CD4-positive, alpha-beta T cell treated with Interleukin-12 subunit alpha and Interleukin-12 subunit beta, for 1 hour (primary cell): ENCODE measurements around the gene ZBTB32.
"Not testable (repeated sequence)": the region's sequence is repeated elsewhere in the genome, so short reads cannot be mapped to it uniquely, and the experiment has no call there.

Source experiments
- DNase-seq: peaks from one replicate; pipeline ENCODE4 v3.0.0-alpha.2; 2020

The ZBTB32 gene

GRCh38 chr19:35720648-35721047 lies 16.3 kb downstream of the ZBTB32 start:
- DNase-seq: no peak

- no peak for DNase-seq
Observed at GRCh38 chr19:35721374-35721773, 17.0 kb downstream of the ZBTB32 start.

DNA sequence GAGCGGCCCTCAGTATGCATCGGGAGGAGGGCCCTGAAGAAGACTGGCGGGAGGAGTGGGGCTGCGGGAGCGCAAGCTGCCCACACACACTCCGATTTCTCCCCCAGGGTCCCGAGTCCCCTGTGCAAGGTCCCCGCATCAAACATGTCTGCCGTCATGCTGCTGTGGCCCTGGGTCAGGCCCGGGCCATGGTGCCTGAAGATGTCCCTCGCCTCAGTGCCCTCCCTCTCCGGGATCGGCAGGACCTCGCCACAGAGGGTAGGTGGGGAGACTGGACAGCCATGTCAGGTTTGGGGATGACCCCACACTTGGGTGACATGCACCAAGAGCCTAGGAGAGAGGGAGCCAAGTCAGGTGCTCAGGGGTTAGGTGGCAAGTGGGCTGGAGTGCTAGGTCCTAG lies 18.1 kb downstream of the ZBTB32 start:
- DNase-seq: no peak

DNA sequence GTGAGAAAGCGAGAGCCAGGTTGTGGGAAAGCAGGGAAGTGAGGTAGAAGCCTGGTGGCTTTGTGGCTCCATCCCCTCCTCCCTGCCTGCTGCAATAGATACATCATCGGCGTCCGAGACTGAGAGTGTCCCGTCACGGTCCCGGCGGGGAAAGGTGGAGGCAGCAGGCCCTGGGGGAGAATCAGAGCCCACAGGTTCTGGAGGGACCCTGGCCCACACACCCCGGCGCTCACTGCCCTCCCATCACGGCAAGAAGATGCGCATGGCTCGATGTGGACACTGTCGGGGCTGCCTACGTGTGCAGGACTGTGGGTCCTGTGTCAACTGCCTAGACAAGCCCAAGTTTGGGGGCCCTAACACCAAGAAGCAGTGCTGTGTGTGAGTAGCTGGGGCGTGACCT lies 18.5 kb downstream of the ZBTB32 start:
- DNase-seq: no peak

DNA sequence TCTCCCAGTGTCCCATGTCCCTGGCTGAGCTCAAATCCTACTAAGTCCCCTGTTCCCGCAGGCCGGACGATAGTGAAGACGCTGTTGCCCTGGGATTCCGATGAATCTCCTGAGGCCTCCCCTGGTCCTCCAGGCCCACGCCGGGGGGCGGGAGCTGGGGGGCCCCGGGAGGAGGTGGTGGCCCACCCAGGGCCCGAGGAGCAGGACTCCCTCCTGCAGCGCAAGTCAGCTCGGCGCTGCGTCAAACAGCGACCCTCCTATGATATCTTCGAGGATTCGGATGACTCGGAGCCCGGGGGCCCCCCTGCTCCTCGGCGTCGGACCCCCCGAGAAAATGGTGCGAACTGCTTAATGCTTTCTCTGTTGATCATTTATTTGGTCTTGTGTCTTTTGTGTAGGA lies 19.3 kb downstream of the ZBTB32 start:
- DNase-seq: no peak

DNA sequence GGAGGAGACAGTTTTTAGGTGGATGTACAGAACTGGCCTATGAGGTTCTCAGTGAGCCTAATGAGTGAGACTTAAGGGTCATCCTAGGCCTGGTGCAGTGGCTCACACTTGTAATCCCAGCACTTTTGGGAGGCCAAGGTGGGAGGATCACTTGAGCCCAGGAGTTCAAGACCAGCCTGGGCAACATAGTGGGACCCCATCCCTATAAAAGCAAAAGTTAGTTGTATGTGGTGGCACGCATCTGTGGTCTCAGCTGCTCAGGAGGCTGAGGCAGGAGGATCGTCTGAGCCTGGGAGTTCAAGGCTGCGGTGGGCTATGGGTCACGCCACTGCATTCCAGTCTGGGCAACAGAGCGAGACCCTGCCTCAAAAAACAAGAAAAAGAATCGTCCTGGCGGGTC lies 19.8 kb downstream of the ZBTB32 start:
- DNase-seq: not testable (repeated sequence)

GRCh38 chr19:35724560-35724959 lies 20.2 kb downstream of the ZBTB32 start:
- DNase-seq: no peak

GRCh38 chr19:35725216-35725861 lies 21.0 kb downstream of the ZBTB32 start:
- no peak for DNase-seq

DNA sequence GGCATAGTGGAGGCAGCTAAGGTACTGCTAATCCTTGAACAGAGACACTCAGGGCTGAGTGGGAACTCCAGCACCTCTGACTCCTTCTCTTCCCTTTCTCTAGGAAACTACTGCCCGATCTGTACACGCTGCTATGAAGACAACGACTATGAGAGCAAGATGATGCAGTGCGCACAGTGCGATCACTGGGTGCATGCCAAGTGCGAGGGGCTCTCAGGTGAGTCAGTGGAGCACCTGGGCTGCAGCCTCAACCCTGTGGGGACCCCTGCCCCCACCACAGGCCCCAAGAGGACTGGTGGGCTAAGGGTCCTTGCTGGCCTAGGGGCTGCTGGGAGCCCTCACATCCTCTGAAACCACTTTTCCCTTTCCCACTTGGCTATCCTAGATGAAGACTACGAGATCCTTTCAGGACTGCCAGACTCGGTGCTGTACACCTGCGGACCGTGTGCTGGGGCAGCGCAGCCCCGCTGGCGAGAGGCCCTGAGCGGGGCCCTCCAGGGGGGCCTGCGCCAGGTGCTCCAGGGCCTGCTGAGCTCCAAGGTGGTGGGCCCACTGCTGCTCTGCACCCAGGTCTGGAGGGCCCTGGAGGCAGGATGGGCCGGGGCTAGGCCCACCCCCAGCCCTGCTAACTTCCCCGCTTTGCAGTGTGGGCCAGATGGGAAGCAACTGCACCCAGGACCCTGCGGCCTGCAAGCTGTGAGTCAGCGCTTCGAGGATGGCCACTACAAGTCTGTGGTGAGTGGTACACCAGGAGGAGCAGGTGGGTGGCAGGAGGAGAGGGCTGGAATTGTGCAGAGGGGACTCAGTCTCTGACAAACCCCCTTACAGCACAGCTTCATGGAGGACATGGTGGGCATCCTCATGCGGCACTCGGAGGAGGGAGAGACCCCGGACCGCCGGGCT lies 22.9 kb downstream of the ZBTB32 start:
- no peak for DNase-seq

- DNase-seq: no peak
Observed at GRCh38 chr19:35727956-35728706, 23.8 kb downstream of the ZBTB32 start.

- DNase-seq: no peak
Observed at GRCh38 chr19:35729021-35729420, 24.7 kb downstream of the ZBTB32 start.

GRCh38 chr19:35729763-35730162 lies 25.4 kb downstream of the ZBTB32 start:
- no peak for DNase-seq

- no peak for DNase-seq
Observed at GRCh38 chr19:35730326-35730725, 26.0 kb downstream of the ZBTB32 start.

- DNase-seq: no peak
Observed at GRCh38 chr19:35731353-35731752, 27.0 kb downstream of the ZBTB32 start.

DNA sequence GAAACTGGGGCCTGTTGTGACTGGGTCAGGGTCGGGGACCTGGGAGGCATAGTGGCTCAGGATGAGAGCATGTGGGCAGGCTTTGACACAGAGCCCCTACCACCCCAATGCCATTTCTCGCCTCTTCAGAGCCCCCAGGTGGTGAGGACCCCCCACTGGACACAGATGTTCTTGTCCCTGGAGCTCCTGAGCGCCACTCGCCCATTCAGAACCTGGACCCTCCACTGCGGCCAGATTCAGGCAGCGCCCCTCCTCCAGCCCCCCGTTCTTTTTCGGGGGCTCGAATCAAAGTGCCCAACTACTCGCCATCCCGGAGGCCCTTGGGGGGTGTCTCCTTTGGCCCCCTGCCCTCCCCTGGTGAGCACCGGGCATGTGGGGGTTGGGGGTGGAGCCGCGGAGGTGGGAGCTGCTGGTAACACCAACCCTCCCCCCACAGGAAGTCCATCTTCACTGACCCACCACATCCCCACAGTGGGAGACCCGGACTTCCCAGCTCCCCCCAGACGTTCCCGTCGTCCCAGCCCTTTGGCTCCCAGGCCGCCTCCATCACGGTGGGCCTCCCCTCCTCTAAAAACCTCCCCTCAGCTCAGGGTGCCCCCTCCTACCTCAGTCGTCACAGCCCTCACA lies 27.5 kb downstream of the ZBTB32 start:
- DNase-seq: no peak

DNA sequence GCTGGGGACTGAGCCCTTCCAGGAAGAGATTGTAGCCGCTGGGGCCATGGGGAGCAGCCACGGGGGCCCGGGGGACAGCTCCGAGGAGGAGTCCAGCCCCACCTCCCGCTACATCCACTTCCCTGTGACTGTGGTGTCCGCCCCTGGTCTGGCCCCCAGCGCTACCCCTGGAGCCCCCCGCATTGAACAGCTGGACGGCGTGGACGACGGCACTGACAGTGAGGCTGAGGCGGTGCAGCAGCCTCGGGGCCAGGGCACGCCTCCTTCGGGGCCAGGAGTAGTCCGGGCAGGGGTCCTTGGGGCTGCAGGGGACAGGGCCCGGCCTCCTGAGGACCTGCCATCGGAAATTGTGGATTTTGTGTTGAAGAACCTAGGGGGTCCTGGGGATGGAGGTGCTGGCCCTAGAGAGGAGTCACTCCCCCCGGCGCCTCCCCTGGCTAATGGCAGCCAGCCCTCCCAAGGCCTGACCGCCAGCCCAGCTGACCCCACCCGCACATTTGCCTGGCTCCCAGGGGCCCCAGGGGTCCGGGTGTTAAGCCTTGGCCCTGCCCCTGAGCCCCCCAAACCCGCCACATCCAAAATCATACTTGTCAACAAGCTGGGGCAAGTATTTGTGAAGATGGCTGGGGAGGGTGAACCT lies 28.3 kb downstream of the ZBTB32 start:
- no peak for DNase-seq

- no peak for DNase-seq
Observed at GRCh38 chr19:35733180-35734125, 29.1 kb downstream of the ZBTB32 start.

DNA sequence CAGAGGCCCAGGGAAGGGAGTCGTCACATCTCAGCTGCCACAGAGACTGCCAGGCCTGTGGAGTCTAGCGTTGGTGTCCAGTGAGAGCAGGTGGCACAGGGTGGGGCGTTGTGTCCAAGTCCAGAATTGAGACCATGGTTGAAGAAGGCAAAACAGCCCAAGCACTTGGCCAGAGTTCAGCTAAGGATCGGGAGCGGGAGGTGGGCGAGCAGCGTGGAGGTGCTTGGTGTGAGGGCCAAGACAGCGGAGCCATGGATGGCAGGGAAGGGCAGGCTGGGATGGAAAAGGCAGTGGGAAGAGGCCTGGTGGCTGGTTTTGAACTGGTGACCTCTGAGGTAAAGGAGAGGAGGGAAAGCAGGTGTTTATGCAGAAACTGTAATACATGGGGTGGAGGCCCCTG lies 29.9 kb downstream of the ZBTB32 start:
- DNase-seq: no peak

DNA sequence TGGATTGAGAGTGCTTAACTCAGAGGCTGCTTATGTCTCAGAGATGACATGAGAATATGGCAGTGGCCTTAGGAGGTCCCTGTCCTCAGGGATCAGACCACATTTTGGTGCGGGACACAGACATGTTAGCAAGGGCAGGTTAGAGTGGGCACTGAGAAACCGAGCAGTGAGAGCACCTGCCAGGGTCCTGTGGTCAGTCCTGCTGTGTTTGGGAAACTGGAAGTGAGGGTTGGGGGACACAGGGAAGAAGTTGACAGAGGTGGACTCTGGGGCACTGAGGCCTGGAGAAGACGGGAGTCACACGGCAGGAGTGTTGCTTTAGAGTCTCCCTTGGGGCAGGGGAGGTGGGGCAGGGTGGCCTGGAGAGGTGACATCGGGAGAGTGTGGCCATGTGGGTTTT lies 30.5 kb downstream of the ZBTB32 start:
- no peak for DNase-seq

DNA sequence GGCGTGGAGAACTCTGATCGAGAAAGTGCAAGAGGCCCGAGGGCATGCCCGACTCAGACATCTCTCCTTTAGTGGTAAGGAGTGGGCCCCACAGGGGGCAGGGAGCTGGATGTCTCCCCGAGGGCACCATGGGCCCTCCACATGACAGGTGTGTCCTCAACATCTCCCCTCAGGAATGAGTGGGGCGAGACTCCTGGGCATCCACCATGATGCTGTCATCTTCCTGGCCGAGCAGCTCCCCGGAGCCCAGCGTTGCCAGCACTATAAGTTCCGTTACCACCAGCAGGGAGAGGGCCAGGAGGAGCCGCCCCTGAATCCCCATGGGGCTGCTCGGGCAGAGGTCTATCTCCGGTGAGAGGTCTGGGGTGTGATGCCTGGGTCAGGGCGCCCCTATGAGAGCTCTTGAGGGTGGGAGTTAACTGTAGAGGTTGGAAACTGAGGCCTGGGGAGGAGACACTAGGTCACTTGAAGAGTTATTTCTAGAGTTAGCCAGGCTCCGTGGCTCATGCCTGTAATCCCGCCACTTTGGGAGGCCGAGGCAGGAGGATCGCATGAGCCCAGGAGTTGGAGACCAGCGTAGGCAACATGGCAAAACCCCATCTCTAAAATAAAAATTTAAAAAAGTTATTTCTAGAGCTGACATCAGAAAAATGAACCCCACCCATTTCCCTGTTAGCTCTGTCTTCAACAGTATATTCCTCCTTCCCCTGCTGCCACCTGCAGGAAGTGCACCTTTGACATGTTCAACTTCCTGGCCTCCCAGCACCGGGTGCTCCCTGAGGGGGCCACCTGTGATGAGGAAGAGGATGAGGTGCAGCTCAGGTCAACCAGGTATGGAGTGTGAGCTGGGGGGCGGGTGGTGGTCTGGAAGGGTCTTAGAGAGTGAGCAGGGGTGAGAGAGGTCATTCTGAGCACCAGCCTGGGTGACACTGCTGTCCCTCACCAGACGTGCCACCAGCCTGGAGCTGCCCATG lies 32.8 kb downstream of the ZBTB32 start:
- no peak for DNase-seq
